MM.1S (cell line): Measurements from ENCODE around the gene STXBP6.

Experiments used
- DNase-seq: peaks from one replicate; pipeline ENCODE4 v3.0.0-alpha.2; 2015
- H2AFZ ChIP-seq: fragments of 300-600 bp; sonication (generic); 2 replicates; pipeline ENCODE4 v1.6.0; 2016; ENCODE audit warnings: antibody characterized with exemption, low read length
- H3F3A ChIP-seq: fragments of 300-600 bp; sonication (generic); 2 replicates; pipeline ENCODE4 v1.6.1; 2016; ENCODE audit warnings: mild to moderate bottlenecking, antibody characterized with exemption, low read length, moderate library complexity, mixed read lengths; ENCODE audit not compliant: insufficient read depth
- H3K27ac ChIP-seq: fragments of 300-600 bp; sonication (generic); 2 replicates; pipeline ENCODE4 v1.5.1; 2016; ENCODE audit warnings: mild to moderate bottlenecking, low read length
- H3K27me3 ChIP-seq: fragments of 300-600 bp; sonication (generic); replicated peaks from 2 replicates; pipeline ENCODE4 v1.6.0; 2016; ENCODE audit warnings: low read length; ENCODE audit not compliant: insufficient read depth
- H3K36me3 ChIP-seq: fragments of 300-600 bp; sonication (generic); replicated peaks from 2 replicates; pipeline ENCODE4 v1.6.1; 2016; ENCODE audit warnings: mild to moderate bottlenecking, low read length, mixed read lengths; ENCODE audit not compliant: insufficient read depth
- H3K4me1 ChIP-seq: fragments of 300-600 bp; sonication (generic); 2 replicates; pipeline ENCODE4 v1.6.1; 2016; ENCODE audit warnings: low read length, mixed read lengths
- H3K4me2 ChIP-seq: fragments of 300-600 bp; sonication (generic); 2 replicates; pipeline ENCODE4 v1.6.0; 2016; ENCODE audit warnings: low read depth, low read length
- H3K4me3 ChIP-seq: fragments of 300-600 bp; sonication (generic); 2 replicates; pipeline ENCODE4 v1.5.1; 2016; ENCODE audit warnings: low read length, mixed read lengths
- H3K79me2 ChIP-seq: fragments of 300-600 bp; sonication (generic); 2 replicates; pipeline ENCODE4 v1.6.1; 2016; ENCODE audit warnings: mixed run types, low read length, mixed read lengths
- H3K9ac ChIP-seq: fragments of 300-600 bp; sonication (generic); 2 replicates; pipeline ENCODE4 v1.6.1; 2016; ENCODE audit warnings: low read length, mixed read lengths
- H3K9me2 ChIP-seq: fragments of 300-600 bp; sonication (generic); replicated peaks from 2 replicates; pipeline ENCODE4 v1.6.1; 2016; ENCODE audit warnings: mild to moderate bottlenecking, low read length, mixed read lengths; ENCODE audit not compliant: insufficient read depth
- H3K9me3 ChIP-seq: fragments of 300-600 bp; sonication (generic); replicated peaks from 2 replicates; pipeline ENCODE4 v1.6.1; 2016; ENCODE audit warnings: mild to moderate bottlenecking, low read length, mixed read lengths; ENCODE audit not compliant: insufficient read depth
- H4K20me1 ChIP-seq: fragments of 300-600 bp; sonication (generic); 2 replicates; pipeline ENCODE4 v1.6.1; 2016; ENCODE audit warnings: mild to moderate bottlenecking, low read length, moderate library complexity, mixed read lengths; ENCODE audit not compliant: insufficient read depth
- EZH2 ChIP-seq: fragments of 300-600 bp; sonication (generic); optimal IDR thresholded peaks from 2 replicates; pipeline ENCODE3; 2017; ENCODE audit warnings: low read depth, mild to moderate bottlenecking, antibody characterized with exemption, low read length, mixed read lengths
- EZH2phosphoT487 ChIP-seq: fragments of 300-600 bp; sonication (generic); IDR thresholded peaks from 2 replicates; pipeline ENCODE4 v1.6.1; 2018; ENCODE audit warnings: antibody characterized with exemption, low read length
- TF ChIP-seq, protein P1 (sequence below): fragments of 300-600 bp; sonication (generic); IDR thresholded peaks from 2 replicates; pipeline ENCODE4 v1.5.1; 2016; ENCODE audit warnings: antibody characterized with exemption, low read length, mixed read lengths

The STXBP6 gene

DNA sequence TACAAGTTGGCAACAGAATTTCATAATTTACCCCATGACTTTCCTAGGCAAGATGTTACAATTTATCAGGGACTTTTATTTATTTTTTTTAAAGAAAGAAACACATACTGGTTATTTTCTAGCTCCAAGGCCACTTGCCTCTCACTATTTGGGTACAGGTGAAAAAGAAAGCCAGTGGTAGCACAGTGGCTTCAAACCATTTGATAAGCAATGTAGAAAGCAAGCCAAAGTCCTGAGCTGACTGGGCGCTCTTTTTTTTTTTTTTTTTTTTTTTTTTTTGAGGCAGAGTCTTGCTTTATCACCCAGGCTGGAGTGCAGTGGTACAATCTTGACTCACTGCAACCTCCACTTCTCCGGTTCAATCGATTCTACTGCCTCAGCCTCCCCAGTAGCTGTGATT lies 73.3 kb downstream of the STXBP6 start:
- Histone ChIP-seq H3K4me2 (no peak overlapping the region), H3K9me3 (no peaks in the 10 kb centered on the region), H3K36me3 (no peaks in the 10 kb centered on the region), H3K4me3 (no peak overlapping the region), H3K9me2 (no peaks in the 10 kb centered on the region), H3K4me1 (no peaks in the 10 kb centered on the region), H3K9ac (no peak overlapping the region), H3F3A (no peaks in the 10 kb centered on the region), H3K27me3 (no peaks in the 10 kb centered on the region), H4K20me1 (no peaks in the 10 kb centered on the region), H3K79me2 (no peaks in the 10 kb centered on the region), H2AFZ (no peak overlapping the region), H3K27ac (no peak overlapping the region)
- TF ChIP-seq EZH2 (no peak), EZH2phosphoT487 (no peak)
- TF ChIP-seq, protein P1, sequence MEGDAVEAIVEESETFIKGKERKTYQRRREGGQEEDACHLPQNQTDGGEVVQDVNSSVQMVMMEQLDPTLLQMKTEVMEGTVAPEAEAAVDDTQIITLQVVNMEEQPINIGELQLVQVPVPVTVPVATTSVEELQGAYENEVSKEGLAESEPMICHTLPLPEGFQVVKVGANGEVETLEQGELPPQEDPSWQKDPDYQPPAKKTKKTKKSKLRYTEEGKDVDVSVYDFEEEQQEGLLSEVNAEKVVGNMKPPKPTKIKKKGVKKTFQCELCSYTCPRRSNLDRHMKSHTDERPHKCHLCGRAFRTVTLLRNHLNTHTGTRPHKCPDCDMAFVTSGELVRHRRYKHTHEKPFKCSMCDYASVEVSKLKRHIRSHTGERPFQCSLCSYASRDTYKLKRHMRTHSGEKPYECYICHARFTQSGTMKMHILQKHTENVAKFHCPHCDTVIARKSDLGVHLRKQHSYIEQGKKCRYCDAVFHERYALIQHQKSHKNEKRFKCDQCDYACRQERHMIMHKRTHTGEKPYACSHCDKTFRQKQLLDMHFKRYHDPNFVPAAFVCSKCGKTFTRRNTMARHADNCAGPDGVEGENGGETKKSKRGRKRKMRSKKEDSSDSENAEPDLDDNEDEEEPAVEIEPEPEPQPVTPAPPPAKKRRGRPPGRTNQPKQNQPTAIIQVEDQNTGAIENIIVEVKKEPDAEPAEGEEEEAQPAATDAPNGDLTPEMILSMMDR = no peak
- DNase-seq = no peak

DNA sequence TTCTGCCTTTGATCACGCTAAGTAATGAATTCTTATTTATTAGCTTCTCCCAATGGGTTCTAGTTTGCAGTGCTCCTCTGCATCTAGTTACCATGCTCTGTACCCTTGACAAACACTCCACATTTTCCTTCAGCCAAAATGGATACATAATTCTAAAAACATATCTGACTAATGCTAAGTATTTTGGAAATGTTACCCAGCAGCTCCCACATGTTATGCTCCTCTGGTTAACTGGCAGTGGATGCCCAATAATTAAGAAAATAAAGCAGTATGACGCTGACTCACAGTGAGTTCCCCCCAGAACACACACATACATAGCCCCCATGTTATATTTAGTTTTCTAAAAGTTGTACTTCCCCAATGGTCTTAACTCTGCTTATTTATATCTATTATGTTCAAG lies 74.6 kb downstream of the STXBP6 start:
- Histone ChIP-seq H3K79me2 (no peaks in the 10 kb centered on the region), H3K9ac (no peak overlapping the region), H3K4me1 (no peaks in the 10 kb centered on the region), H3K4me3 (no peak overlapping the region), H3K27me3 (no peaks in the 10 kb centered on the region), H3K4me2 (no peak overlapping the region), H3K9me3 (no peaks in the 10 kb centered on the region), H3F3A (no peaks in the 10 kb centered on the region), H4K20me1 (no peaks in the 10 kb centered on the region), H3K9me2 (no peaks in the 10 kb centered on the region), H3K27ac (no peak overlapping the region), H3K36me3 (no peaks in the 10 kb centered on the region), H2AFZ (no peak overlapping the region)
- TF ChIP-seq EZH2phosphoT487 = no peak
- DNase-seq = no peak

GRCh38 chr14:24974591-24975374 lies 75.2 kb downstream of the STXBP6 start:
- no peaks in the 10 kb centered on the region for H3K9me2 ChIP-seq
- H3K9ac ChIP-seq = no peak overlapping the region
- no peaks in the 10 kb centered on the region for H3F3A ChIP-seq
- H3K4me3 ChIP-seq = no peak overlapping the region
- TF ChIP-seq EZH2phosphoT487 (no peak), EZH2 (no peak)
- TF ChIP-seq, protein P1 = no peak
- H3K27ac ChIP-seq = no peak overlapping the region
- no peaks in the 10 kb centered on the region for H3K4me1 ChIP-seq
- no peak overlapping the region for H3K4me2 ChIP-seq
- no peak for DNase-seq
- H3K27me3 ChIP-seq = no peaks in the 10 kb centered on the region
- no peak overlapping the region for H2AFZ ChIP-seq
- H3K9me3 ChIP-seq = no peaks in the 10 kb centered on the region
- no peaks in the 10 kb centered on the region for H4K20me1 ChIP-seq
- H3K36me3 ChIP-seq = no peaks in the 10 kb centered on the region
- no peaks in the 10 kb centered on the region for H3K79me2 ChIP-seq

DNA sequence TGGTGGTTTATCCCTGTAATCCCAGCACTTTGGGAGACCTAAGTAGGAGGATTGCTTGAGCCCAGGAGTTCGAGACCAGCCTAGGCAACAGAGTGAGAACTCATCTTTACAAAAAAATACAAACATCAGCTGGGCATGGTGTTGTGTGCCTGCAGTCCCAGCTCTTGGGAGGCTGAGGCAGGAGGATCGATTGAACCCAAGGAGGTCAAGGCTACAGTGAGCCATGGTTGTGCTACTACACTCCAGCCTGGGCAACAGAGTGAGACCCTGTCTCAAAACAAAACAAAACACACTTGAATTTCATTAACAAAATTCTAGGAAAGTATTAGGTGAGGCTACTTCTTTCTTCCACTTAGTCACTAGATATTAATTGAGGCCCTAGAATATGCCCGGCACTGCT lies 77.1 kb downstream of the STXBP6 start:
- Histone ChIP-seq H3K27ac (no peak overlapping the region), H3K9me2 (no peaks in the 10 kb centered on the region), H3K36me3 (no peaks in the 10 kb centered on the region), H3K9ac (no peak overlapping the region), H3K4me3 (no peak overlapping the region), H3K9me3 (no peaks in the 10 kb centered on the region), H3K79me2 (no peaks in the 10 kb centered on the region), H2AFZ (no peak overlapping the region), H3K4me2 (no peak overlapping the region), H3F3A (no peaks in the 10 kb centered on the region), H3K4me1 (no peaks in the 10 kb centered on the region), H3K27me3 (no peaks in the 10 kb centered on the region), H4K20me1 (no peaks in the 10 kb centered on the region)
- no peak for TF ChIP-seq EZH2
- TF ChIP-seq, protein P1 = no peak
- TF ChIP-seq EZH2phosphoT487 = no peak
- no peak for DNase-seq
